ENCODE data around the gene WNT11.

The WNT11 gene

DNA sequence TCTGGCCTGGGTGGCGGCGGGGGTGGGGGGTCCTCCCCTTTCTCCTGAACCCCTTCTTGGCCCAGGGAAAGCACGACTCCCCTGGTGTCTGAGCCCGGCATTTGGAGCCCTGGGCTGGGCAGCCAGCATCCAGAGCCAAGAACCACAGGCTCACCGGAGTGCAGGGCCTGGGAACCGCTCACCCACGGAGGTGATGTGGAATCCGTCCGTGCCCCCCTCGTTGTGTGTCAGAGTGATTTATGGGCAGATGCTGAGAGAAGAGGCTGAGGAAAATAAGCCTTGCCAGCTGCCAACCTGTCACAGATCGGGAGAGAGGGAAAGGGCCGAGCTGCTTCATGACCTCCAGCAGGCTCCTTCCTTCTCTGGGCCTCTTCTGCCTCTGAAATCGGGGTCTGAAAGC, 33.7 kb downstream of the WNT11 start:
- TF ChIP-seq, protein P1, sequence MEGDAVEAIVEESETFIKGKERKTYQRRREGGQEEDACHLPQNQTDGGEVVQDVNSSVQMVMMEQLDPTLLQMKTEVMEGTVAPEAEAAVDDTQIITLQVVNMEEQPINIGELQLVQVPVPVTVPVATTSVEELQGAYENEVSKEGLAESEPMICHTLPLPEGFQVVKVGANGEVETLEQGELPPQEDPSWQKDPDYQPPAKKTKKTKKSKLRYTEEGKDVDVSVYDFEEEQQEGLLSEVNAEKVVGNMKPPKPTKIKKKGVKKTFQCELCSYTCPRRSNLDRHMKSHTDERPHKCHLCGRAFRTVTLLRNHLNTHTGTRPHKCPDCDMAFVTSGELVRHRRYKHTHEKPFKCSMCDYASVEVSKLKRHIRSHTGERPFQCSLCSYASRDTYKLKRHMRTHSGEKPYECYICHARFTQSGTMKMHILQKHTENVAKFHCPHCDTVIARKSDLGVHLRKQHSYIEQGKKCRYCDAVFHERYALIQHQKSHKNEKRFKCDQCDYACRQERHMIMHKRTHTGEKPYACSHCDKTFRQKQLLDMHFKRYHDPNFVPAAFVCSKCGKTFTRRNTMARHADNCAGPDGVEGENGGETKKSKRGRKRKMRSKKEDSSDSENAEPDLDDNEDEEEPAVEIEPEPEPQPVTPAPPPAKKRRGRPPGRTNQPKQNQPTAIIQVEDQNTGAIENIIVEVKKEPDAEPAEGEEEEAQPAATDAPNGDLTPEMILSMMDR (IDR thresholded peaks at IDR 0.05): no peak
- TF ChIP-seq ZFX (IDR thresholded peaks at IDR 0.05; ENCODE audit: borderline replicate concordance): no peak

DNA sequence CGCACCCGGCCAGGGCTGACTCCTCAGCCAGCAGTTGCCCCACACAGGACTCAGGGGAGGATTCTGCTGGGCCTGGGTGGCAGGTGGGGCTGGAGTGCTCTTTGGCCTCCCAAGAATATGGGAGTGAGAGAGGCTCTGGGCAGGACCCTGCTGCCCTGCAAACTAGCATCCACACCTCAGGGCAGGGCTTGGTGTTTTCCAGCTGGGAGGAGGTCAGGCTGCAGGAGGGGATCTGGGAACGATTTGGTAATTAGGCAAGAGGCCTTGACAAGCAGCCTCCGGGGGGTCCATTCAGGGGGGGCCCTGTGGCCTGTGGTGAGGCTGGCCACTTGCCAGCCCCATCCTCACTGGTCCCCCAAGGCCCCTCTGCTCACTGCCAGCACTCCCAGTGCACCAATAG, 35.8 kb downstream of the WNT11 start:
- H3K27ac ChIP-seq: no peak overlapping the region
- TF ChIP-seq, protein P1 (IDR thresholded peaks at IDR 0.05): no peak
- TF ChIP-seq ZFX (IDR thresholded peaks at IDR 0.05; ENCODE audit: borderline replicate concordance): no peak

More for the DNA sequence above, 33.7 kb downstream of the WNT11 start:
- no peak overlapping the region for H3K27ac ChIP-seq

DNA sequence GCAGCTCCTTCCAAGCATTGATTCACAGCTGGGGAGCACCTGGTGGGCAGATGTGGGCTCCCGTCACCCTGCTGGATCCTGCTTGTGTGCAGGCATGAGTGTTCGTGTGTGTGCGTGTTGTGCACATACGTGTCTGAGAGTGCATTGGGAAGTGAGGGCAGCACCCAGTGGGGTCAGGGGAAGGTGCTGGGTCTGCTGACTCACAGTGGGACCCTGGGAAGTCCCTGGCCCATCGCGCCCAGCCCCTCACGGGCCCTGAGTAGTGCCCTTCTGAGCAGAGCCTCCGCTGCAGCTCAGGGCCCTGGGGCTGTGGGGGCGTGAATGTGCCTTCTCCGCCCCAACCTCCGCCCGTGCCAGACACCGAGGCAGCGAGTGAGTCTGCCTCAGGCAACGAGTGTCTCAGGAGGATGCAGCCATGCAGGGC, 36.8 kb downstream of the WNT11 start:
- no peak for TF ChIP-seq ZFX (IDR thresholded peaks at IDR 0.05; ENCODE audit: borderline replicate concordance)
- TF ChIP-seq, protein P1 (IDR thresholded peaks at IDR 0.05): no peak
- H3K27ac ChIP-seq: no peak overlapping the region

DNA sequence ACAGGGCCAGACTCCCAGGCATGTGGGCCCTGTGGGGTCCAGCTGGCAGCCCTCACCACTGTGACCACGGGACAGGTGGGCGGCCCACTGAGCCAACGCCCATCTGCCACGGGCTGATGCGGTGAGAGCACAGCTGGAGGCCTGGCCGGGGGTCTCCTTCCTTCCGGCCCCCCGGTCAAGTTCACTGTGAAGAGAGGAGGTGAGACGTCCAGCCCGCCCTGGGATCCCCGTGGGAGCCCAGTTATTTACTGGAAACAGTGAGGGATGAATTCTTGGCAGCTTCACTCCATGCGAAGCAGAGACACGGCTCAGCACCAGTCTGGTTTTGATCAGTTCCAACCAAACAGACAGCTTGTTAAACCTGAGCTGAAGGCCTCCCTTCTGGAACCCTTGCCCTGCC, 38.7 kb downstream of the WNT11 start:
- no peak overlapping the region for H3K27ac ChIP-seq
- TF ChIP-seq ZFX (IDR thresholded peaks at IDR 0.05; ENCODE audit: borderline replicate concordance): no peak
- TF ChIP-seq, protein P1 (IDR thresholded peaks at IDR 0.05): no peak

DNA sequence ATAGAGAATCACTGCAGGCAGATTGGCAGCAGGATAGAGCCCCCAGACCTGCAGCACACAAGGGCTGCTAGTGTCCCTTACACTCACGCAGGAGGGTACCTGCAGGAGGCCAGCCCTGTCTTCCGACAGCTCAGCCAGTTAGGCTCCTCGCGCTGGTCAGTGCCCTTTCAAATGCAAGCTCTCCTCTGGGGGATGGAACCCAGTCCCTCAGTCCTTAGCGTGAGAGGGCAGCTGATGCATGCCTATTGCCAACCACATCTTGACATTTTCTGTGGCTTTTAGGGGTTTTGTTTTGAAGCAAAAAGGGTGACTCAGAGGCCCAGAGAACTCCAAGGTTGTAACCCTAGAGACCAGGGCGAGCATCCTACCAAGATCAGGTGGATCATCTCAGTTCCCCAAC, 40.0 kb downstream of the WNT11 start:
- H3K27ac ChIP-seq: no peak overlapping the region
- TF ChIP-seq, protein P1 (IDR thresholded peaks at IDR 0.05): no peak
- no peak for TF ChIP-seq ZFX (IDR thresholded peaks at IDR 0.05; ENCODE audit: borderline replicate concordance)

DNA sequence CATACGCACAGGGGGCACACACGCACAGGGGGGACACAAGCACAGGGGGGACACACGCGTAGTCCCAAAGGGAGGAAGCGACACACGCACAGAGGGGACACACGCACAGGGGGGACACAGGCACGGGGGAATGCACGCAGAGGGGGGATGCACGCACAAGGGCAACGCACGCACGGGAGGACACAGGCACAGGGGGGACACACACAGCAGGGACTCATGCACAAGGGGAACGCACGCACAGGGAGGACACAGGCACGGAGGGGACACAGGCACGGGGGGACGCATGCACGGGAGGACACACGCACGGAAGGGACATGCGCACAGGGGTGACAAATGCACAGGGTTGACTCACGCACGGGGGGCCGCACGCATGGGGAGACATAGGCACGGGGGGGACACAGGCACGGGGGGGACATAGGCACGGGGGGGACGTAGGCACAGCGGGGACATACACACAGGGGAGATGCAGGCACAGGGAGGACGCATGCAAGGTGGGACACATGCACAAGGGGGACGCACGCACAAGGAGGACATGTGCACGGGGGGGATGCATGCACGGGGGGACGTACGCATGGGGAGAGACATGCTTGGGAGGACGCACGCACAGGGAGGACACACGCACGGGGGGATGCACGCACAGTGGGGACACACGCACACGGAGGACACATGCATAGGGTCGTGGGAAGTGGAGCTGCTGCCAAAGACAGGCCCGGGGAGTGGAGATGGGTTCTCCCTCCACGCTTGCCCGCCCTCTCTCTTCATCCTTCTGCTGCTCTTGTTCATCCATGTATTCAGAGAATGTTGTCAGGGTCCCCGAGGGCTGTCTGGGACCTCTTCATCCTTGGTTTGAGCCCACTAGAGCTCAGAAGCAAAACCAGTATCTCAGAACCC, 41.2 kb downstream of the WNT11 start:
- TF ChIP-seq, protein P1 (IDR thresholded peaks at IDR 0.05): no peak
- TF ChIP-seq ZFX (IDR thresholded peaks at IDR 0.05; ENCODE audit: borderline replicate concordance): no peak
- H3K27ac ChIP-seq: no peak overlapping the region

DNA sequence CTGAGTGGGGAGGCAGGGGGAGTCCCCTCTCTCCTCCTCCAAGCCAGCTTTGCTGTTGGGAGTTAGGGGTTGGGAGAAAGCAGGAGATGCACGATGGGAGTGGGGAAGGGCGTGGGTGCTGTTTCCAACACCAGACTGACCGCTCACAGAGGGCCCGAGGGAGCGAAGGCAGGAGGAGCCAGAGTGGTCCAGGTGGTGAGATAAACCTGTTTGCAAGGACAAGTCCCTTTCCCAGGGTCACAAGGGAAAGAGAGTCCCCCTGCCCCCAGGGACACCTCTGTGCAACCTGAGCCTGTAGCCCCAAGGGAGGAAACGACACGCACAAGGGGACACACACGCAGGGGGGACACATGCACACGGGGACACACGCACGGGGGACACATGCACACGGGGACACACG, 42.2 kb downstream of the WNT11 start:
- TF ChIP-seq, protein P1 (IDR thresholded peaks at IDR 0.05): no peak
- no peak for TF ChIP-seq ZFX (IDR thresholded peaks at IDR 0.05; ENCODE audit: borderline replicate concordance)
- H3K27ac ChIP-seq: no peak overlapping the region
